HEK293 (cell line): ENCODE results near the gene CDCA8.

ENCODE experiments used
- CTCF ChIA-PET: fragments of 350-600 bp; formaldehyde crosslinking; extraction: SDS; loops from one replicate; lab custom pipeline; 2021; ENCODE audit warnings: antibody characterized with exemption; lab: Yijun Ruan, JAX
- POLR2A ChIA-PET: fragments of 300-600 bp; formaldehyde crosslinking; extraction: SDS; loops from one replicate; lab custom pipeline; 2020; ENCODE audit warnings: antibody characterized with exemption, inconsistent platforms; lab: Yijun Ruan, JAX
- H3K27ac ChIP-seq: fragments of 200-500 bp; sonication (Bioruptor generic); 2 replicates; pipeline ENCODE4 v1.5.1; 2014; ENCODE audit warnings: low read depth, low read length, control low read depth, inconsistent platforms; ENCODE audit errors: extremely low read depth
- H3K36me3 ChIP-seq, 2 experiments: fragments of 200-500 bp in 1 of 2; sonication (Bioruptor generic) in 1 of 2; 1 replicate in 1 of 2; 2 replicates in 1 of 2; pipeline ENCODE4 v1.5.1; 2014 to 2017; ENCODE audit warnings: inconsistent platforms in 2 of 2, low read length in 2 of 2; ENCODE audit not compliant: control insufficient read depth in 2 of 2, insufficient read depth in 1 of 2
- H3K4me1 ChIP-seq: fragments of 200-500 bp; sonication (Bioruptor generic); 2 replicates; pipeline ENCODE4 v1.5.1; 2014; ENCODE audit warnings: mild to moderate bottlenecking, low read length, inconsistent platforms; ENCODE audit not compliant: control insufficient read depth, insufficient read depth
- H3K4me3 ChIP-seq: 2 replicates; pipeline ENCODE4 v1.5.1; 2011; ENCODE audit warnings: low read depth, mild to moderate bottlenecking, control low read depth, low read length, moderate library complexity
- H3K9me3 ChIP-seq: fragments of 200-500 bp; sonication (Bioruptor generic); 2 replicates; pipeline ENCODE4 v1.5.1; 2014; ENCODE audit warnings: low read depth, low read length, inconsistent platforms; ENCODE audit not compliant: control insufficient read depth, insufficient read depth
- BCL11B ChIP-seq: fragments of 450-650 bp; formaldehyde crosslinking; IDR thresholded peaks from 2 replicates; pipeline ENCODE4 v1.5.1; 2016; ENCODE audit warnings: low read depth, missing biosample characterization, missing genetic modification characterization
- HIC1 ChIP-seq: fragments of 450-650 bp; formaldehyde crosslinking; IDR thresholded peaks from 2 replicates; pipeline ENCODE4 v1.5.1; 2016; ENCODE audit warnings: missing biosample characterization, missing genetic modification characterization
- IKZF3 ChIP-seq: fragments of 450-650 bp; IDR thresholded peaks from 2 replicates; pipeline ENCODE4 v1.5.0; 2018; ENCODE audit warnings: missing biosample characterization, mild to moderate bottlenecking, missing genetic modification characterization, moderate library complexity
- KLF9 ChIP-seq: fragments of 450-650 bp; formaldehyde crosslinking; IDR thresholded peaks from 2 replicates; pipeline ENCODE4 v1.5.1; 2016; ENCODE audit warnings: missing biosample characterization, missing genetic modification characterization, low read depth
- MEIS1 ChIP-seq: sonication (generic); formaldehyde crosslinking; IDR thresholded peaks from 2 replicates; pipeline ENCODE4 v1.8.1; 2022; ENCODE audit warnings: missing genetic modification reagents, mild to moderate bottlenecking, borderline replicate concordance
- MZF1 ChIP-seq: fragments of 450-650 bp; formaldehyde crosslinking; IDR thresholded peaks from 2 replicates; pipeline ENCODE4 v1.5.1; 2017; ENCODE audit warnings: missing biosample characterization, missing genetic modification characterization, borderline replicate concordance
- SCRT2 ChIP-seq: fragments of 450-650 bp; formaldehyde crosslinking; IDR thresholded peaks from 2 replicates; pipeline ENCODE4 v1.5.1; 2016; ENCODE audit warnings: missing biosample characterization, missing genetic modification characterization
- TRIM28 ChIP-seq: IDR thresholded peaks from 2 replicates; pipeline ENCODE4 v1.6.1; 2011; ENCODE audit warnings: low read length, control low read depth, borderline replicate concordance
- YY2 ChIP-seq: fragments of 450-650 bp; formaldehyde crosslinking; IDR thresholded peaks from 2 replicates; pipeline ENCODE4 v1.5.1; 2016; ENCODE audit warnings: missing biosample characterization, missing genetic modification characterization
- ZBTB1 ChIP-seq: fragments of 450-650 bp; formaldehyde crosslinking; IDR thresholded peaks from 2 replicates; pipeline ENCODE4 v1.5.1; 2016; ENCODE audit warnings: missing biosample characterization, missing genetic modification characterization
- ZBTB17 ChIP-seq: fragments of 450-650 bp; formaldehyde crosslinking; IDR thresholded peaks from 2 replicates; pipeline ENCODE4 v1.5.1; 2016; ENCODE audit warnings: missing biosample characterization, missing genetic modification characterization
- ZBTB48 ChIP-seq: fragments of 450-650 bp; formaldehyde crosslinking; IDR thresholded peaks from 2 replicates; pipeline ENCODE4 v1.5.1; 2016; ENCODE audit warnings: missing biosample characterization, missing genetic modification characterization
- ZNF10 ChIP-seq: fragments of 450-650 bp; formaldehyde crosslinking; IDR thresholded peaks from 2 replicates; pipeline ENCODE4 v1.5.1; 2017; ENCODE audit warnings: missing biosample characterization, missing genetic modification characterization
- ZNF138 ChIP-seq: fragments of 450-650 bp; formaldehyde crosslinking; IDR thresholded peaks from 2 replicates; pipeline ENCODE4 v1.5.1; 2016; ENCODE audit warnings: missing biosample characterization, missing genetic modification characterization, borderline replicate concordance
- ZNF169 ChIP-seq: fragments of 450-650 bp; formaldehyde crosslinking; IDR thresholded peaks from 2 replicates; pipeline ENCODE4 v1.5.1; 2016; ENCODE audit warnings: missing biosample characterization, missing genetic modification characterization
- ZNF223 ChIP-seq: fragments of 450-650 bp; formaldehyde crosslinking; IDR thresholded peaks from 2 replicates; pipeline ENCODE4 v1.5.1; 2016; ENCODE audit warnings: missing biosample characterization, missing genetic modification characterization
- ZNF24 ChIP-seq: fragments of 450-650 bp; formaldehyde crosslinking; IDR thresholded peaks from 2 replicates; pipeline ENCODE4 v1.5.1; 2016; ENCODE audit warnings: missing biosample characterization, missing genetic modification characterization
- ZNF311 ChIP-seq: fragments of 450-650 bp; formaldehyde crosslinking; IDR thresholded peaks from 2 replicates; pipeline ENCODE4 v1.5.1; 2017; ENCODE audit warnings: missing biosample characterization, missing genetic modification characterization, borderline replicate concordance
- ZNF426 ChIP-seq: fragments of 450-650 bp; formaldehyde crosslinking; IDR thresholded peaks from 2 replicates; pipeline ENCODE4 v1.5.1; 2017; ENCODE audit warnings: missing biosample characterization, missing genetic modification characterization, mild to moderate bottlenecking, inconsistent platforms, moderate library complexity
- ZNF600 ChIP-seq: fragments of 450-650 bp; formaldehyde crosslinking; IDR thresholded peaks from 2 replicates; pipeline ENCODE4 v1.5.1; 2016; ENCODE audit warnings: missing biosample characterization, missing genetic modification characterization
- ZNF623 ChIP-seq: fragments of 450-650 bp; formaldehyde crosslinking; IDR thresholded peaks from 2 replicates; pipeline ENCODE4 v1.5.1; 2016; ENCODE audit warnings: missing biosample characterization, missing genetic modification characterization
- ZNF76 ChIP-seq: fragments of 450-650 bp; formaldehyde crosslinking; IDR thresholded peaks from 2 replicates; pipeline ENCODE4; 2016; ENCODE audit warnings: low read depth, missing biosample characterization, missing genetic modification characterization, borderline replicate concordance
- ZNF768 ChIP-seq: fragments of 450-650 bp; formaldehyde crosslinking; IDR thresholded peaks from 2 replicates; pipeline ENCODE4 v1.5.1; 2018; ENCODE audit warnings: missing biosample characterization, mild to moderate bottlenecking, missing genetic modification characterization
- ZSCAN5A ChIP-seq: fragments of 450-650 bp; formaldehyde crosslinking; IDR thresholded peaks from 2 replicates; pipeline ENCODE4 v1.5.1; 2016; ENCODE audit warnings: missing biosample characterization, missing genetic modification characterization
- TF ChIP-seq, protein P1 (sequence below): fragments of 450-650 bp; formaldehyde crosslinking; IDR thresholded peaks from 2 replicates; pipeline ENCODE4 v1.5.1; 2016; ENCODE audit warnings: missing biosample characterization, missing genetic modification characterization, low read depth
- TF ChIP-seq, protein P2 (sequence below): fragments of 450-650 bp; formaldehyde crosslinking; IDR thresholded peaks from 2 replicates; pipeline ENCODE4 v1.5.1; 2016; ENCODE audit warnings: missing biosample characterization, missing genetic modification characterization

CDCA8 gene

GRCh38 chr1:37714689-37715088 is 22.4 kb downstream of the CDCA8 start:
- Histone ChIP-seq H3K4me3 (no peak overlapping the region), H3K4me1 (no peaks in the 10 kb centered on the region), H3K27ac (no peak overlapping the region), H3K9me3 (no peaks in the 10 kb centered on the region), H3K36me3 (peaks cover 9 to 22% of the 10 kb centered on the region in 2 experiments)
- CTCF ChIA-PET, result interaction anchor here (0.6 kb wide), 1 partner anchor 57 kb away, joined by 3 read pairs; no protein-coding TSS in a partner anchor
- POLR2A ChIA-PET, result no interaction called here
- TF ChIP-seq ZNF24 (tag by site-specific recombination), result no peak
- no peak for TF ChIP-seq BCL11B (tag by site-specific recombination)
- no peak for TF ChIP-seq KLF9 (tag by site-specific recombination)
- no peak for TF ChIP-seq ZBTB1 (tag by site-specific recombination)
- TF ChIP-seq ZNF169 (tag by site-specific recombination), result no peak
- TF ChIP-seq ZNF76 (tag by site-specific recombination), result no peak
- TF ChIP-seq ZBTB48 (tag by site-specific recombination), result no peak
- TF ChIP-seq TRIM28, result no peak
- no peak for TF ChIP-seq ZBTB17 (tag by site-specific recombination)
- no peak for TF ChIP-seq HIC1
- TF ChIP-seq ZNF311 (tag by site-specific recombination), result no peak
- no peak for TF ChIP-seq MZF1 (tag by site-specific recombination)
- no peak for TF ChIP-seq ZNF223 (tag by site-specific recombination)
- TF ChIP-seq ZNF623 (tag by site-specific recombination), result no peak
- no peak for TF ChIP-seq ZNF426 (tag by site-specific recombination)
- TF ChIP-seq SCRT2, result no peak
- no peak for TF ChIP-seq IKZF3 (tag by site-specific recombination)

DNA sequence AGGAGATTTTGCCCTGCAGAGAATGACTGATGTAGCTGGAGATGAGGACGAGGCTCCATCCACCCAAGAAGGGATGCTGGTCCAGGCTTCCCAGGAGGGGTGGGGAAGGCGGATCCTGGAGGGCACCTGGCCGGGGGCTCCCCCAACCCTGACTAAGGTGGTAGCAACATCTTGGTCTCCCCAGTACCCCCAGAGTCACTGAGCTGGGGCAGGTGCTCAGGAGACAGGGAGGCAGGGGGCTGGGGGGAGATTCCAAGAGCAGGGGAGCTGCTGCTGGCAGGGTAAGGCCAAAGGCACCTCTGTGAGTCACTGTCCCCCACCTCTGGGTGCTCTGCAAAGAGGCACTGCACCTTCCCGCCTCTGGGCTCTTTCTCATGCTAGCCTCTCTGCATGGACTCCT is 24.0 kb downstream of the CDCA8 start:
- ChIA-PET POLR2A (no interaction called here), CTCF (no interaction called here)
- TF ChIP-seq KLF9 (tag by site-specific recombination), result no peak
- TF ChIP-seq ZNF768 (tag by site-specific recombination), result no peak
- no peak for TF ChIP-seq ZNF10 (tag by site-specific recombination)
- no peak for TF ChIP-seq MEIS1
- no peak for TF ChIP-seq ZNF169 (tag by site-specific recombination)
- TF ChIP-seq YY2 (tag by site-specific recombination), result no peak
- TF ChIP-seq, protein P1, sequence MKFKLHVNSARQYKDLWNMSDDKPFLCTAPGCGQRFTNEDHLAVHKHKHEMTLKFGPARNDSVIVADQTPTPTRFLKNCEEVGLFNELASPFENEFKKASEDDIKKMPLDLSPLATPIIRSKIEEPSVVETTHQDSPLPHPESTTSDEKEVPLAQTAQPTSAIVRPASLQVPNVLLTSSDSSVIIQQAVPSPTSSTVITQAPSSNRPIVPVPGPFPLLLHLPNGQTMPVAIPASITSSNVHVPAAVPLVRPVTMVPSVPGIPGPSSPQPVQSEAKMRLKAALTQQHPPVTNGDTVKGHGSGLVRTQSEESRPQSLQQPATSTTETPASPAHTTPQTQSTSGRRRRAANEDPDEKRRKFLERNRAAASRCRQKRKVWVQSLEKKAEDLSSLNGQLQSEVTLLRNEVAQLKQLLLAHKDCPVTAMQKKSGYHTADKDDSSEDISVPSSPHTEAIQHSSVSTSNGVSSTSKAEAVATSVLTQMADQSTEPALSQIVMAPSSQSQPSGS (tag by site-specific recombination), result no peak
- no peak for TF ChIP-seq SCRT2
- no peak for TF ChIP-seq ZNF600
- no peak for TF ChIP-seq ZNF138 (tag by site-specific recombination)
- TF ChIP-seq, protein P2, sequence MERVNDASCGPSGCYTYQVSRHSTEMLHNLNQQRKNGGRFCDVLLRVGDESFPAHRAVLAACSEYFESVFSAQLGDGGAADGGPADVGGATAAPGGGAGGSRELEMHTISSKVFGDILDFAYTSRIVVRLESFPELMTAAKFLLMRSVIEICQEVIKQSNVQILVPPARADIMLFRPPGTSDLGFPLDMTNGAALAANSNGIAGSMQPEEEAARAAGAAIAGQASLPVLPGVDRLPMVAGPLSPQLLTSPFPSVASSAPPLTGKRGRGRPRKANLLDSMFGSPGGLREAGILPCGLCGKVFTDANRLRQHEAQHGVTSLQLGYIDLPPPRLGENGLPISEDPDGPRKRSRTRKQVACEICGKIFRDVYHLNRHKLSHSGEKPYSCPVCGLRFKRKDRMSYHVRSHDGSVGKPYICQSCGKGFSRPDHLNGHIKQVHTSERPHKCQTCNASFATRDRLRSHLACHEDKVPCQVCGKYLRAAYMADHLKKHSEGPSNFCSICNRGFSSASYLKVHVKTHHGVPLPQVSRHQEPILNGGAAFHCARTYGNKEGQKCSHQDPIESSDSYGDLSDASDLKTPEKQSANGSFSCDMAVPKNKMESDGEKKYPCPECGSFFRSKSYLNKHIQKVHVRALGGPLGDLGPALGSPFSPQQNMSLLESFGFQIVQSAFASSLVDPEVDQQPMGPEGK (tag by site-specific recombination), result no peak
- TF ChIP-seq ZSCAN5A (tag by site-specific recombination), result no peak

More for the DNA sequence above, 24.0 kb downstream of the CDCA8 start:
- H3K9me3 ChIP-seq, result no peaks in the 10 kb centered on the region
- no peak overlapping the region for H3K4me3 ChIP-seq
- no peaks in the 10 kb centered on the region for H3K4me1 ChIP-seq
- H3K27ac ChIP-seq, result no peak overlapping the region
- H3K36me3 ChIP-seq, result peaks cover 0 to 9% of the 10 kb centered on the region in 2 experiments; a peak in 1 of 3 replicates
